Measurements from ENCODE around the gene ATP6V1C2. TPM values are rescaled to one million over a fixed set of nuclear protein-coding genes. Genes with fewer than 3 reads are reported as not detected.

ATP6V1C2 gene
- total RNA-seq, 1 donor from 2014 or later, result 0.11 TPM

DNA sequence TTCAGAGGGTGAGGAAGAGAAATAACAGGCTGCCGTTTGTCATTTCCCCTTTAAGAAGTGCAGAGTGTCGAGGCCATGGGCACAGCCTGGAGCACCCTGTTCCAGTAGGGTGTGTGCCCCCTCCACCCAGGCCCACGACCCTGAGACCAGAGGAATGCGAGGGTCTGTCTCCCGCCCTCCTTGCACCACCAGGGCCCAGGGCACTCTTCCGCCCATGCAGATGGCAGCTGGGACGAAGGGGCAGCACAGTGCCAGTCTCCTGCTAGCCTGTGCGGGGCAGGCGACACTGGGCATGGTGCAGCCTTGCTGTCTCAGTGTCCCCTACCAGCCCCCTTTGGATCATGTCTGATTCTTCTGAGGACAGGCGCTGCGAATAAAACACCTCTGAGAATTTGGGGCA, 106.9 kb downstream of the ATP6V1C2 start:
- Histone ChIP-seq H3K9ac (no peak overlapping the region), H4K20me1 (ENCODE audit: low read depth) (no peaks in the 10 kb centered on the region), H3K79me2 (ENCODE audit: low read depth) (no peaks in the 10 kb centered on the region), H2AFZ (replicated peaks) (no peak overlapping the region), H3K4me2 (no peak overlapping the region), H3K4me1 (no peaks in the 10 kb centered on the region), H3F3A (ENCODE audit: low read depth) (no peaks in the 10 kb centered on the region), H3K27ac (no peak overlapping the region), H3K9me3 (ENCODE audit: low read depth) (no peaks in the 10 kb centered on the region), H3K36me3 (no peaks in the 10 kb centered on the region), H3K4me3 (no peak overlapping the region), H3K27me3 (peaks cover 17% of the 10 kb centered on the region)
- Mint-ChIP-seq H3K4me3 (no peak overlapping the region), H3K27me3 (ENCODE audit: insufficient read depth, low read depth) (peaks cover 25% of the 10 kb centered on the region), H3K27ac (no peak overlapping the region), H3K4me1 (peaks cover 13% of the 10 kb centered on the region), H3K36me3 (no peaks in the 10 kb centered on the region), H3K9me3 (no peaks in the 10 kb centered on the region)
- TF ChIP-seq EZH2 (IDR thresholded peaks at IDR 0.05), result no peak
- TF ChIP-seq EZH2phosphoT487 (IDR thresholded peaks at IDR 0.05), result no peak
- TF ChIP-seq, protein P1, sequence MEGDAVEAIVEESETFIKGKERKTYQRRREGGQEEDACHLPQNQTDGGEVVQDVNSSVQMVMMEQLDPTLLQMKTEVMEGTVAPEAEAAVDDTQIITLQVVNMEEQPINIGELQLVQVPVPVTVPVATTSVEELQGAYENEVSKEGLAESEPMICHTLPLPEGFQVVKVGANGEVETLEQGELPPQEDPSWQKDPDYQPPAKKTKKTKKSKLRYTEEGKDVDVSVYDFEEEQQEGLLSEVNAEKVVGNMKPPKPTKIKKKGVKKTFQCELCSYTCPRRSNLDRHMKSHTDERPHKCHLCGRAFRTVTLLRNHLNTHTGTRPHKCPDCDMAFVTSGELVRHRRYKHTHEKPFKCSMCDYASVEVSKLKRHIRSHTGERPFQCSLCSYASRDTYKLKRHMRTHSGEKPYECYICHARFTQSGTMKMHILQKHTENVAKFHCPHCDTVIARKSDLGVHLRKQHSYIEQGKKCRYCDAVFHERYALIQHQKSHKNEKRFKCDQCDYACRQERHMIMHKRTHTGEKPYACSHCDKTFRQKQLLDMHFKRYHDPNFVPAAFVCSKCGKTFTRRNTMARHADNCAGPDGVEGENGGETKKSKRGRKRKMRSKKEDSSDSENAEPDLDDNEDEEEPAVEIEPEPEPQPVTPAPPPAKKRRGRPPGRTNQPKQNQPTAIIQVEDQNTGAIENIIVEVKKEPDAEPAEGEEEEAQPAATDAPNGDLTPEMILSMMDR (IDR thresholded peaks at IDR 0.05), result no peak
- DNase-seq (ENCODE audit: low spot score), result no peak

DNA sequence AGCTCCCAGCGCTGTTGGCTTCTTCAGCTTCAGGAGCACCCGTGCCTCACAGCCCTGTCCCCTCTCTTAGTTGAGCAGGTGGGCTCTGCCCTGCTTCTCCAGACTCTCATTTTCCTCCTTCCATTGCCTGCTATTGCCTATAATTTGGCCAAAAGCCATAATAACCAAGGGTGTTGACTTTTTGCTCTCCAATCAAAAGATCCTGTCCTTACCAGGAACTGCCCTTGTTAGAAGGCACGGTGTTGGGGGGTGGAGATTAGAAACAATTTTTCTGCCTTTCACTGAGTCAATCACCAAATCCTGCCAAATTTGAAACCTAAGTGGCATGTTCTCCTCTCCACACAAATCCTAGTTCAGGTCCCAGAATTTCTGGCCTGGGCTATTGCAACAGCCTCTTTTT, 107.9 kb downstream of the ATP6V1C2 start:
- TF ChIP-seq EZH2phosphoT487 (IDR thresholded peaks at IDR 0.05), result no peak
- no peak for TF ChIP-seq EZH2 (IDR thresholded peaks at IDR 0.05)
- TF ChIP-seq, protein P1 (IDR thresholded peaks at IDR 0.05), result no peak
- H3K36me3 ChIP-seq, result no peaks in the 10 kb centered on the region
- no peak overlapping the region for H3K27ac ChIP-seq
- no peak overlapping the region for H2AFZ ChIP-seq (replicated peaks)
- H4K20me1 ChIP-seq (ENCODE audit: low read depth), result no peaks in the 10 kb centered on the region
- H3F3A ChIP-seq (ENCODE audit: low read depth), result no peaks in the 10 kb centered on the region
- H3K27ac Mint-ChIP-seq, result no peak overlapping the region
- no peak overlapping the region for H3K4me3 Mint-ChIP-seq
- no peaks in the 10 kb centered on the region for H3K9me3 Mint-ChIP-seq
- no peak overlapping the region for H3K4me3 ChIP-seq
- peaks cover 27% of the 10 kb centered on the region for H3K27me3 ChIP-seq
- no peaks in the 10 kb centered on the region for H3K79me2 ChIP-seq (ENCODE audit: low read depth)
- no peak overlapping the region for H3K4me2 ChIP-seq
- peaks cover 25% of the 10 kb centered on the region for H3K27me3 Mint-ChIP-seq (ENCODE audit: insufficient read depth, low read depth)
- no peak for DNase-seq (ENCODE audit: low spot score)
- no peak overlapping the region for H3K9ac ChIP-seq
- H3K4me1 ChIP-seq, result no peaks in the 10 kb centered on the region
- H3K36me3 Mint-ChIP-seq, result no peaks in the 10 kb centered on the region
- peaks cover 20% of the 10 kb centered on the region for H3K4me1 Mint-ChIP-seq
- H3K9me3 ChIP-seq (ENCODE audit: low read depth), result no peaks in the 10 kb centered on the region

DNA sequence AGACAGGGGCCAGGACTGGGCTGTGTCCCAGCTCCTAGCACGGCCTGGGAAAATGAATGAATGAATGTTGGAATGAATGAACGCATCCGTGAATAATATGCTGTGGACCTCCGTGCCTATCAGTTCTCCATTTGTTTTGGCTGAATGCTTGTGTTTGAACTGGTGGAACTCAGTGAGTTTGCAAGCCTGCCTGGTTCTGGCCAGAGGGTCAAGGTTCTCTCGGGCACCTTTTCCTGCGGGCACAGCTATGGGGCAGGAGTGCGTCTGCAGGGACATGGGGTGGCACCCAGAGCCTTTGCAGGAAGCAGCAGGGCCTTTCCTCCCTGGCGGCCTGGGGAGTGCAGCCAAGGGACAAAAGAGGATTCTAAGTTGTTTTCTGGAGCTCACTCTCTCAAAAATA, 108.8 kb downstream of the ATP6V1C2 start:
- Histone ChIP-seq H3K36me3 (no peaks in the 10 kb centered on the region), H3K4me3 (no peak overlapping the region), H4K20me1 (ENCODE audit: low read depth) (no peaks in the 10 kb centered on the region), H3K4me1 (no peaks in the 10 kb centered on the region), H3F3A (ENCODE audit: low read depth) (no peaks in the 10 kb centered on the region), H3K27me3 (peaks cover 35% of the 10 kb centered on the region), H3K79me2 (ENCODE audit: low read depth) (no peaks in the 10 kb centered on the region), H3K9ac (no peak overlapping the region), H2AFZ (replicated peaks) (no peak overlapping the region), H3K9me3 (ENCODE audit: low read depth) (no peaks in the 10 kb centered on the region), H3K27ac (no peak overlapping the region), H3K4me2 (no peak overlapping the region)
- peaks cover 20% of the 10 kb centered on the region for H3K4me1 Mint-ChIP-seq
- no peak for DNase-seq (ENCODE audit: low spot score)
- no peaks in the 10 kb centered on the region for H3K9me3 Mint-ChIP-seq
- no peak overlapping the region for H3K27ac Mint-ChIP-seq
- TF ChIP-seq, protein P1 (IDR thresholded peaks at IDR 0.05), result no peak
- TF ChIP-seq EZH2phosphoT487 (IDR thresholded peaks at IDR 0.05) (no peak), EZH2 (IDR thresholded peaks at IDR 0.05) (no peak)
- H3K36me3 Mint-ChIP-seq, result no peaks in the 10 kb centered on the region
- no peak overlapping the region for H3K4me3 Mint-ChIP-seq
- peaks cover 28% of the 10 kb centered on the region for H3K27me3 Mint-ChIP-seq (ENCODE audit: insufficient read depth, low read depth)

Measured in neural progenitor cell (in vitro differentiated cells).